Retinal pigment epithelial cell (primary cell): ENCODE data around the gene ITGA1.

Source experiments
- DNase-seq: peaks from one replicate; pipeline ENCODE4 v3.0.0-alpha.2; 2010; ENCODE audit warnings: low read depth
- H3K4me3 ChIP-seq: 2 replicates; pipeline ENCODE4 v1.5.1; 2011; ENCODE audit warnings: mild to moderate bottlenecking, low read length, control low read depth, moderate library complexity
- TF ChIP-seq, protein P1 (sequence below): conservative IDR thresholded peaks from 2 replicates; pipeline ENCODE4 v1.5.1; 2011; ENCODE audit warnings: low read depth, low read length, control low read depth, inconsistent platforms

Gene ITGA1

DNA sequence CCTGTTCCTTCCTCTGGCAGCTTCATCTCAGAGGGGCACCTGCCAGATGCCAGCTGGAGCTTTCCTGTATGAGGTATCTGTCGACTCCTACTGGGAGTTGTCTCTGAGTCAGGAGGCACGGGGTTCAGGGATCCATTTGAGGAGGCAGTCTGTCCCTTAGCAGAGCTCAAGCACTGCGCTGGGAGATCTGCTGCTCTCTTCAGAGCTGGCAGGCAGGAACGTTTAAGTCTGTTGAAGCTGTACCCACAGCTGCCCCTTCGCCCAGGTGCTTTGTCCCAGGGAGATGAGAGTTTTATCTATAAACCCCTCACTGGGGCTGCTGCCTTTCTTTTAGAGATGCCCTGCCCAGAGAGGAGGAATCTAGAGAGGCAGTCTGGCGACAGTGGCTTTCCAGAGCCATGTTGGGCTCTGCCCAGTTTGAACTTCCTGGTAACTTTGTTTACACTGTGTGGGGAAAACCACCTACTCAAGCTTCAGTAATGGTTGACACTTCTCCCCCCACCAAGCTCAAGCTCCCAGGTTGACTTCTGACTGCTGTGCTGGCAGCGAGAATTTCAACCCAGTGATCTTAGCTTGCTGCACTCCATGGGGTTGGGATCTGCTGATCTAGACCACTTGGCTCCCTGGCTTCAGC, 189.7 kb downstream of the ITGA1 start:
- TF ChIP-seq, protein P1, sequence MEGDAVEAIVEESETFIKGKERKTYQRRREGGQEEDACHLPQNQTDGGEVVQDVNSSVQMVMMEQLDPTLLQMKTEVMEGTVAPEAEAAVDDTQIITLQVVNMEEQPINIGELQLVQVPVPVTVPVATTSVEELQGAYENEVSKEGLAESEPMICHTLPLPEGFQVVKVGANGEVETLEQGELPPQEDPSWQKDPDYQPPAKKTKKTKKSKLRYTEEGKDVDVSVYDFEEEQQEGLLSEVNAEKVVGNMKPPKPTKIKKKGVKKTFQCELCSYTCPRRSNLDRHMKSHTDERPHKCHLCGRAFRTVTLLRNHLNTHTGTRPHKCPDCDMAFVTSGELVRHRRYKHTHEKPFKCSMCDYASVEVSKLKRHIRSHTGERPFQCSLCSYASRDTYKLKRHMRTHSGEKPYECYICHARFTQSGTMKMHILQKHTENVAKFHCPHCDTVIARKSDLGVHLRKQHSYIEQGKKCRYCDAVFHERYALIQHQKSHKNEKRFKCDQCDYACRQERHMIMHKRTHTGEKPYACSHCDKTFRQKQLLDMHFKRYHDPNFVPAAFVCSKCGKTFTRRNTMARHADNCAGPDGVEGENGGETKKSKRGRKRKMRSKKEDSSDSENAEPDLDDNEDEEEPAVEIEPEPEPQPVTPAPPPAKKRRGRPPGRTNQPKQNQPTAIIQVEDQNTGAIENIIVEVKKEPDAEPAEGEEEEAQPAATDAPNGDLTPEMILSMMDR: no peak
- H3K4me3 ChIP-seq: no peak overlapping the region
- DNase-seq: no peak

DNA sequence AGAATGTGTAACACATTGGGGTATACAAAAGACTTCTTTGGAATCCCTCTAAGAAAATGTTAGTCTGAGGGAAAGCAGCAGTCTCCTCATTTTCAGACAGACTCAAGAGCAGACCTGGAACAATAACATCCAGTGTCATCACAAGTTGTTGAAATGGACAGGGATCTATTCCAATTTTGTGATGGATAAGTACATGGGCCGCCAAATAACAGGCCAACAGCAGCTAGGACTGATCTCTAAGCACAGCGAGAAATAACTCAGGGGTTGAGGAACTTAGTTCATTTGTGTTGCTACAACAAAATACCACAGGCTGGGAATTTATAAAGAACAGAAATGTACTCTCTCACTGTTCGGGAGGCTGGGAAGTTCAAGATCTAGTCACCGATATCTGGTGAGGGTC, 193.8 kb downstream of the ITGA1 start:
- TF ChIP-seq, protein P1: no peak
- DNase-seq: no peak
- H3K4me3 ChIP-seq: no peak overlapping the region

DNA sequence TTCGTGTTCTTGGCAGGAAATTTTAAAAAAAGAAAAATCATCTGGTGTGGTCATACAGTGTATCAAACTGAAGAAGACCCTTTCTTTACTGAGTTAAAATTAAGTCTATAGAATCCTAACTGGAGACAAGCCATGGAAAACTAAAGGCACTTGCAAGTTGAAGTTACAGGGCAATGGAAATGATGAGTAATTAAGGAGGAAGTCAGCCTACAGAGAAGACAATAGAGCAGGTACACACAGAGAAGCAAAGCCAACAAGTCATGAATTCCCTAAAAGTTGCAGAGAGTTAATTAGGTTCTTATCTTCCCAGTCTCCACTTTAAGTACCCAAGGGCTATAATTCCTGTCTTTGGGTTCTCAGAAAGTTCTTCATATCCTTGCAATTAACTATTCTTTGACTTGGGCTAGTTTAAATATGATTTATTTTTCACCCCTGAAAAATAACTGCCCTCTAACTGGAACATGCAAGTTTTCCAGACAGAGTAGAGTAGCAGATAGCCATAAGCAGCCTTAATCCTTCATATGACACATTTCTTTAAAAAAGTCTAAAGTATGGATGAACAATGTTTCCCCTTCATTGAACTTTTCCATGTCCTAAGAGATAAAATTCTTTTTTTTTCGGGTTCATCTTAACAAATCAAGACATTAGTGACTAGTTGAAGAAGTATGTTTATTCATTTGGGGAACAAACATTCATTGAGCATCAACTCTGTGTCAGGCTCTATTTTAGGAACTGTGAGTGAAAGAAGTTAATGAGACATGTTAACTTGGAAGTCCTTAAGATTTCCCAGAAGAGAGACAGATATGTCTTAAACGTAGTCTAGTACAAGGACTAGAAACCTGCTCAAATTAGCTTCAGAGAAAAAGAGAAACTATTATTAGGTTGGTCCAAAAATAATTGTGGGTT, 196.3 kb downstream of the ITGA1 start:
- TF ChIP-seq, protein P1: no peak
- H3K4me3 ChIP-seq: no peak overlapping the region
- DNase-seq: no peak

DNA sequence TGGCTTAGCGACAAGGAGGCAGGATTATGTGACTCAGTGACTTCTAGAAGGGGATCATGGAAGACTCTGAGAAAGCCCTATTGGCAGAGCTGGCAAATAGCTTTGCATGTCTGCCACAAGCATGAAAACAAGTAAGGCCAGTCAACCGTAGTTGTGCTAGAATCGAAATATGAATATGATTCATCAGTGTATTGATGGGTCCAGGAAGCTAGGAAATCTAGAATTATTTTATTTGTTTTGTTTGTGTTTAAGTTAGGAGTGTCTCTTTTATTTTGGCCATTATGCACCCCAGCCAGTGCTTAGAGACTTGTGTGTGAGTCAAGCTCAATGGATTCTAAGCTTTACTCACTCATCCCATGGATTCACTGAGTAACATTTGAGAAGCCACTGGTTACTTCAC, 197.6 kb downstream of the ITGA1 start:
- no peak overlapping the region for H3K4me3 ChIP-seq
- no peak for DNase-seq
- TF ChIP-seq, protein P1: no peak

DNA sequence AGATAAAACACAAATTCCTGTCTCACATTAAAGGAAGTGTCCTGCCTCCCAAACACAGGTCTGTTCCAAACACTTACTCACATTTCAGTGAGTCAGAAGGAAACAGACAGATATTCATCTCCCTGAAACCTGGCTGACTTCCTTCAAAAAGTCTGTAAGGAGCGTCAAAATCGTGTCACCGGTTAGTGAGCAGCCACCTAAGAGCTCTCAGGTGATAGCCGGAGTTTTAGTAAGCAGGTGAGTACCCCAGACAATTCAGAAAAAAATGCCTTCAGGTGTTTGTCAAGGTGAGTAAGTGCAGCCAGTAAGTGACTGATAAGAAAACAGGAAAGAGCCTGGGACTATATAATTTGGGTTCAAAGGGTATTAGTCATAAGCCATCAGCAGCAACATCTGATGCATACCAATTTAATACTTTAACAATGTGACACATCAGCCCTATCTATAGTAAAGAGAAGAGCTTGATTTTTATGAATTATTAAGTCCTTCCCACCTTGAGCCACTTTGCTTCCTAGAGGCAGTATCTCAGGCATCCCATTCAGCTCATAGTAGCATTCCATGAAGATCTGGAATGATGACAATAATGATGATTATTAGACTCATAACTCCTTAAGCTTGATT, 200.1 kb downstream of the ITGA1 start:
- DNase-seq: no peak
- TF ChIP-seq, protein P1: no peak
- no peak overlapping the region for H3K4me3 ChIP-seq

DNA sequence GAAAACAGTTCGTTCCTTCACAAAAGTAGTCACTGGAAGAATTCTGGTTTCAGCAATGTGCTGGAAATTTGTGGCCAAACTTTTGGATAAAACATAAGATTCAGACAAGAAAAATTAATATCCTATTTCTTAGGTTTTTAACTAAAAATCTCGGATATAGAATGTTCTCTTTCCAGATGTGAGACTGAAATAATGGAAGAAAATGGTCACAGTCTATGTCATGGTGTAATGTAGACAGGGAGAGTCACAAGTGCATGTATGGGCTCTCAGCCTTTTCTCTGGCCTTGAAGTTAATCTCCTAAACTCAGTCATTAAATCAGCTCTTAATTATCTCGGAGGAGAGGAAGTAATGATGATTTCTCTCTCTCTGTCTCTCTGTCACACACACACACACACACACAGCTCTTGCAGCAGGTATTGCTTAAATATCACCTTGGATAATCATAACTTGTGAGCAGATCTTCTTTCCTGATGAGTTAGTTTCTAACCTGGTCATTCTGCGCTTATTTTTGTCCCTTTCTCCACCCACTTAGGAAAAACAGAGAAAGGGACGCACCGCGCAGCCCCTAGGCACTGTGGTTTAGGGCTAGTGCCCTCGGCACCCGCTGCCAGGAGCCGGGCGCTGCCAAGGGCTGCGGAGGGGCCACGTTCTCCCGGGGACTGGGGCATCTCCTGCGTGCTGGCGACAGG, 200.8 kb downstream of the ITGA1 start:
- no peak for DNase-seq
- TF ChIP-seq, protein P1: no peak
- H3K4me3 ChIP-seq: peak overlapping the region; percentile 82
